GM12892 (cell line): ENCODE measurements around the gene RAP1GAP2.

ENCODE experiments used
- POLR2A ChIP-seq: IDR thresholded peaks from 2 replicates; pipeline ENCODE4 v1.6.1; 2011; ENCODE audit warnings: low read depth, low read length, control low read depth
- POLR2AphosphoS5 ChIP-seq: IDR thresholded peaks from 2 replicates; pipeline ENCODE4 v1.6.1; 2011; ENCODE audit warnings: low read depth, low read length, control low read depth

DNA sequence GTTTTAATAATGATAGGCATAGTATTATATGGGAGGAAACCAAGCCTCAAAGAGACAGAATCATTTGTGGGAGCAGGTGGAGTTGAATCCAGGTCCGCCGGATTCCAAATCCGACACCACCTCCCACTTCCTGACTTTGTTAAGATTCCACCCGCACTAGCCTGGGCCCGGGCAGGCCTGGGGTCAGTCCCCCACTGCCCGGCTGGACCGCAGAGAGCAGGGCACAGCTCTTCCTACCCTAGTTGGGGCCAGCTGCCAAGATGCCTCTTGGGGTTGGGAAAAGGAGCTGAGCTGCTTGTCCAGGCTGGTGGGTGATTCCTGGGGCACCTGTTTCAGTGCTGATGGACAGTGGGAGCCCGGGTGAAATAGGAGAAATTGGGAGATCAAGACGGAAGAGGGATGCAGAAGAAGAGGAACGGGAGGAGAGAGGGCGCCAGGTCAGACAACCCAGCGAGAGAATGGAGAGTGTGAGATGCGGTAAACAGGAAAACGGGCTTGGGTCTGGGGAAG lies 213.2 kb downstream of the RAP1GAP2 start:
- TF ChIP-seq POLR2A (no peak), POLR2AphosphoS5 (no peak)
